HCT116 (cell line): ENCODE measurements around the gene KLHL5. TPM values are rescaled to one million over a fixed set of nuclear protein-coding genes. Genes with fewer than 3 reads are reported as not detected.
A peak's percentile ranks its signal among the peaks of the same experiment; 100 is the strongest.

Source experiments
- ATAC-seq: fragments of 200-7000 bp; cut with Tn5 transposase; 2 replicates; pipeline ENCODE4 v1.9.1; 2020; ENCODE audit warnings: mild to moderate bottlenecking, moderate library complexity
- BruUV-seq: library from RNA; stranded (reverse); fragments of 400-500 nt; replicated peaks from 2 replicates; lab custom pipeline; 2021; lab: Mats Ljungman, UMichigan
- CTCF ChIA-PET: fragments of 300-600 bp; sonication (Branson Sonifier 250); formaldehyde crosslinking; loops from one replicate; lab custom pipeline; 2021; ENCODE audit warnings: antibody characterized with exemption; lab: Charles Lee
- POLR2A ChIA-PET: fragments of 300-600, 350-600 bp; sonication (Branson Sonifier 250); formaldehyde crosslinking; loops from one replicate; lab custom pipeline; 2021; ENCODE audit warnings: antibody characterized with exemption; lab: Charles Lee
- RAD21 ChIA-PET, 2 experiments: fragments of 300-600 bp; sonication (Branson Sonifier 250); formaldehyde crosslinking; loops; one replicate each; lab custom pipeline; 2023; ENCODE audit warnings: low total read pairs in 2 of 2; ENCODE audit not compliant: uncharacterized antibody in 2 of 2, unreplicated experiment in 2 of 2, low non-redundant PET in 1 of 2; lab: Charles Lee
- DNase-seq: peaks from one replicate; pipeline ENCODE4 v3.0.0-alpha.2; 2010; ENCODE audit warnings: low read depth, low spot score
- H2AFZ ChIP-seq: fragments of 200-600 bp; shearing (Covaris generic), sonication (generic); 2 replicates; pipeline ENCODE4 v1.6.1; 2017; ENCODE audit warnings: low read depth, mixed run types, mixed read lengths, antibody characterized with exemption, low read length; ENCODE audit not compliant: poor library complexity, severe bottlenecking
- H3K27ac ChIP-seq: 2 replicates; pipeline ENCODE4 v1.5.1; 2012; ENCODE audit warnings: low read depth, low read length
- H3K27me3 ChIP-seq: fragments of 200-600 bp; sonication (generic); 2 replicates; pipeline ENCODE4 v1.6.1; 2016; ENCODE audit warnings: mixed run types, low read length, mixed read lengths; ENCODE audit not compliant: insufficient read depth
- H3K36me3 ChIP-seq, 2 experiments: fragments of 200-500 bp in 1 of 2; fragments of 200-600 bp in 1 of 2; sonication (Bioruptor generic) in 1 of 2; sonication (generic) in 1 of 2; 2 replicates each; pipeline versions ENCODE4 v1.5.1 to v1.6.1; 2014 to 2016; ENCODE audit warnings: low read length in 2 of 2, inconsistent platforms in 1 of 2, mixed read lengths in 1 of 2, mixed run types in 1 of 2; ENCODE audit not compliant: insufficient read depth in 2 of 2, control insufficient read depth in 1 of 2
- H3K4me1 ChIP-seq, 2 experiments: fragments of 200-600 bp in 1 of 2; sonication (generic) in 1 of 2; 2 replicates each; pipeline versions ENCODE4 v1.5.1 to v1.6.1; 2012 to 2017; ENCODE audit warnings: low read length in 2 of 2, inconsistent platforms in 1 of 2, mild to moderate bottlenecking in 1 of 2, mixed read lengths in 1 of 2, mixed run types in 1 of 2, moderate library complexity in 1 of 2; ENCODE audit not compliant: insufficient read depth in 2 of 2, control insufficient read depth in 1 of 2
- H3K4me2 ChIP-seq: fragments of 200-600 bp; sonication (generic); 2 replicates; pipeline ENCODE4 v1.6.1; 2017; ENCODE audit warnings: mixed run types, low read length, mixed read lengths
- H3K4me3 ChIP-seq, 2 experiments: fragments of 200-600 bp in 1 of 2; sonication (generic) in 1 of 2; replicated peaks in 1 of 2; 2 replicates each; pipeline ENCODE4 v1.5.1; 2011 to 2016; ENCODE audit warnings: low read length in 2 of 2, control low read depth in 1 of 2, low read depth in 1 of 2, mild to moderate bottlenecking in 1 of 2, mixed read lengths in 1 of 2, mixed run types in 1 of 2
- H3K79me2 ChIP-seq: fragments of 200-600 bp; sonication (generic); 2 replicates; pipeline ENCODE4 v1.6.1; 2017; ENCODE audit warnings: mild to moderate bottlenecking, mixed run types, low read length, moderate library complexity, mixed read lengths; ENCODE audit not compliant: insufficient read depth
- H3K9ac ChIP-seq: fragments of 200-600 bp; sonication (generic); 2 replicates; pipeline ENCODE4 v1.6.1; 2016; ENCODE audit warnings: low read length, mixed read lengths
- H3K9me2 ChIP-seq: fragments of 200-600 bp; sonication (generic), shearing (Covaris generic); 2 replicates; pipeline ENCODE4 v1.6.1; 2017; ENCODE audit warnings: mixed run types, mild to moderate bottlenecking, moderate library complexity; ENCODE audit not compliant: insufficient read depth
- H3K9me3 ChIP-seq, 2 experiments: fragments of 200-500 bp in 1 of 2; fragments of 200-600 bp in 1 of 2; sonication (Bioruptor generic) in 1 of 2; sonication (generic) in 1 of 2; 2 replicates each; pipeline ENCODE4 v1.6.1; 2014 to 2017; ENCODE audit warnings: low read length in 2 of 2, mixed read lengths in 2 of 2, inconsistent platforms in 1 of 2, low read depth in 1 of 2, mild to moderate bottlenecking in 1 of 2, mixed run types in 1 of 2, moderate library complexity in 1 of 2; ENCODE audit not compliant: control insufficient read depth in 1 of 2, insufficient read depth in 1 of 2
- H4K20me1 ChIP-seq: fragments of 200-600 bp; sonication (generic), shearing (Covaris generic); 2 replicates; pipeline ENCODE4 v1.6.1; 2017; ENCODE audit warnings: mixed run types, mild to moderate bottlenecking, moderate library complexity; ENCODE audit not compliant: insufficient read depth
- CEBPB ChIP-seq: IDR thresholded peaks from 2 replicates; pipeline ENCODE4 v1.6.1; 2012; ENCODE audit warnings: low read depth
- EGR1 ChIP-seq: IDR thresholded peaks from 2 replicates; pipeline ENCODE4 v1.6.1; 2012; ENCODE audit warnings: low read depth
- EZH2phosphoT487 ChIP-seq: fragments of 200-600 bp; IDR thresholded peaks from 2 replicates; pipeline ENCODE4 v1.6.1; 2018; ENCODE audit warnings: antibody characterized with exemption, borderline replicate concordance
- MAX ChIP-seq: IDR thresholded peaks from 2 replicates; pipeline ENCODE4 v1.6.1; 2012
- RAD21 ChIP-seq: IDR thresholded peaks from 2 replicates; pipeline ENCODE4 v1.6.1; 2012; ENCODE audit warnings: low read depth, mild to moderate bottlenecking
- SP1 ChIP-seq: IDR thresholded peaks from 2 replicates; pipeline ENCODE4 v1.6.1; 2012; ENCODE audit warnings: low read depth
- SRF ChIP-seq: IDR thresholded peaks from 2 replicates; pipeline ENCODE4 v1.6.1; 2012; ENCODE audit warnings: low read depth
- TCF7L2 ChIP-seq: IDR thresholded peaks from 2 replicates; pipeline ENCODE4 v1.7.0; 2011; ENCODE audit warnings: borderline replicate concordance, inconsistent platforms; ENCODE audit not compliant: insufficient read depth, insufficient read length; ENCODE audit errors: extremely low read depth
- YY1 ChIP-seq: IDR thresholded peaks from 2 replicates; pipeline ENCODE4 v1.6.1; 2011; ENCODE audit warnings: low read length, low read depth, moderate library complexity, mild to moderate bottlenecking; ENCODE audit not compliant: insufficient replicate concordance; ENCODE audit errors: extremely low read depth
- ZFX ChIP-seq: fragments of 450-650 bp; IDR thresholded peaks from 2 replicates; pipeline ENCODE4 v1.6.1; 2017
- intact Hi-C: fragments of 100-400 bp; cut with micrococcal nuclease; formaldehyde crosslinking; loops from 2 replicates; pipeline ENCODE4 v1.10.0; 2022
- total RNA-seq: library from RNA; stranded (reverse); gene quantifications from one replicate; pipeline ENCODE4 v1.2.1, GENCODE V29; 2021; ENCODE audit not compliant: unreplicated experiment

KLHL5 gene
- total RNA-seq, 1 experiment from 2014 or later, result 20.8 TPM

GRCh38 chr4:39043058-39043860 is 18.8 kb upstream of the KLHL5 start:
- ATAC-seq, result no peak
- Histone ChIP-seq H3K79me2 (no peaks in the 10 kb centered on the region), H4K20me1 (no peaks in the 10 kb centered on the region), H3K4me3 (no peak overlapping the region), H3K9me2 (no peaks in the 10 kb centered on the region), H3K4me1 (peaks cover 21 to 27% of the 10 kb centered on the region in 2 experiments), H3K4me2 (peak overlapping the region; percentile 88), H2AFZ (peak overlapping the region; percentile 39), H3K9ac (no peak overlapping the region), H3K27ac (no peak overlapping the region), H3K27me3 (no peaks in the 10 kb centered on the region), H3K9me3 (no peaks in the 10 kb centered on the region), H3K36me3 (no peaks in the 10 kb centered on the region)
- POLR2A ChIA-PET, result interaction anchor here (1.3 kb wide), 1 partner anchor 21 kb away, joined by 4 read pairs; no protein-coding TSS in a partner anchor
- RAD21 ChIA-PET, result no interaction called here
- TF ChIP-seq ZFX (no peak), CEBPB (no peak), SRF (no peak), YY1 (no peak), EZH2phosphoT487 (no peak), EGR1 (no peak), SP1 (no peak), RAD21 (no peak), TCF7L2 (no peak), MAX (no peak)
- BruUV-seq, result no TSS peak
- CTCF ChIA-PET, result interaction anchor here (0.6 kb wide), 1 partner anchor 57 kb away, joined by 4 read pairs; no protein-coding TSS in a partner anchor
- no peak for DNase-seq
- intact Hi-C loops, result no loop called here
